Heart right ventricle (tissue), 16 donors: Measurements from ENCODE around the gene PARD3. TPM values are rescaled to one million over a fixed set of nuclear protein-coding genes. Genes with fewer than 3 reads are reported as not detected.

Experiments
- ATAC-seq, 8 donors: fragments of 200-7000 bp; cut with Tn5 transposase; one replicate each; pipeline ENCODE4 v1.9.1; 2020; ENCODE audit warnings: mild to moderate bottlenecking in 8 of 8, moderate library complexity in 8 of 8, moderate number of reproducible peaks in 1 of 8
- DNase-seq, 2 donors: peaks; one replicate each; pipeline ENCODE4 v3.0.0-alpha.2; 2020
- H3K27ac ChIP-seq, 10 donors: fragments of 200-600 bp; sonication (generic) in 2 of 10; one replicate each; pipeline versions ENCODE4 v1.5.0 to v1.8.0; 2020 to 2022; ENCODE audit warnings: mild to moderate bottlenecking in 3 of 10
- H3K27me3 ChIP-seq, 7 donors: fragments of 200-600 bp; one replicate each; pipeline ENCODE4 v1.8.0; 2021 to 2022; ENCODE audit warnings: mild to moderate bottlenecking in 2 of 7
- H3K36me3 ChIP-seq, 9 donors: fragments of 200-600 bp; sonication (generic) in 1 of 9; one replicate each; pipeline versions ENCODE4 v1.5.0 to v1.8.0; 2020 to 2022; ENCODE audit warnings: mild to moderate bottlenecking in 2 of 9
- H3K4me1 ChIP-seq, 9 donors: fragments of 200-600 bp; sonication (generic) in 1 of 9; one replicate each; pipeline versions ENCODE4 v1.5.0 to v1.8.0; 2020 to 2022; ENCODE audit warnings: mild to moderate bottlenecking in 4 of 9
- H3K4me3 ChIP-seq, 10 donors: fragments of 200-600 bp; sonication (generic) in 2 of 10; one replicate each; pipeline versions ENCODE4 v1.5.0 to v1.8.0; 2020 to 2022; ENCODE audit warnings: mild to moderate bottlenecking in 7 of 10, moderate library complexity in 2 of 10
- H3K9me3 ChIP-seq, 11 donors: fragments of 200-600 bp in 10 of 11; sonication (generic) in 2 of 11; one replicate each; pipeline versions ENCODE4 v1.5.0 to v1.8.0; 2013 to 2022; ENCODE audit warnings: mild to moderate bottlenecking in 2 of 11, control low read depth in 1 of 11, moderate library complexity in 1 of 11
- CTCF ChIP-seq, 9 donors: fragments of 200-600 bp; sonication (generic) in 2 of 9; IDR thresholded peaks; one replicate each; pipeline versions ENCODE4 v1.5.0 to v1.8.0; 2021 to 2022; ENCODE audit warnings: antibody characterized with exemption in 9 of 9, mild to moderate bottlenecking in 5 of 9, moderate library complexity in 1 of 9
- WGBS, 2 donors: extraction: QIAGEN DNeasy Blood & Tissue Kit; methylation state at CpG; one replicate each; pipeline ENCODE4 v1.1.7; 2013; ENCODE audit warnings: inconsistent platforms in 1 of 2; 5-methylcytosine and 5-hydroxymethylcytosine counted together
- intact Hi-C, 10 donors: fragments of 100-400 bp; cut with DNase I; formaldehyde crosslinking; loops; one replicate each; pipeline versions ENCODE4 v1.11.1 to v1.14.2; 2022
- polyA plus RNA-seq, 2 donors: library from polyadenylated mRNA; stranded (reverse); fragments of 200-250 nt; gene quantifications; one replicate each; pipeline ENCODE4 v1.2.3, GENCODE V29; 2013
- total RNA-seq, 10 donors: library from RNA; stranded (reverse); fragmentation: NEBNext Ultra II Directional in 3 of 10; extraction: Animal tissue kit (Norgen Biotek cat#: 25700) in 3 of 10; gene quantifications; one replicate each; pipeline versions ENCODE4 v1.2.1 to v1.2.4, GENCODE V29; 2021 to 2023
- donor health status: Arrhythmogenic right ventricular cardiomyopathy.
- donor health status: ischemic (EF 13 %, LVEDD 7.1; RV severe dilation, severe dysfunction).
- donor health status: healthy with polysubstance abuse.
- donor health status: DM: no; HTN: yes; CAD: no.
- donor health status: DM: no; HTN: no; CAD: no.
- donor health status: ischemic (EF 25% LVEDD 6.9; RV normal size, moderate dysfunction).
- donor health status: ischemic (EF 25% LVEDD 5.7; RV mildly dilated, moderate dysfunction).
- donor health status: healthy.
- donor health status: DM: yes; HTN: yes; CAD: no.
- donor health status: Ischemic cardiomyopathy.
- donor health status: ischemic (EF 35%, LVEDD 5.7; RV mildly dilated, moderate dysfunction).
- donor health status: nonischemic (EF 11% LVEDD 7.7; RV severe dilation, severe dysfunction).
- donor health status: DM: yes; HTN: yes; CAD: no.
- donor health status: PGD.
- donor health status: ischemic (EF 29% LVEDD 5.4; RV normal size, mild dysfunction).
- donor health status: nonischemic (EF 23%, LVEDD 6.1; RV moderate dilation, normal function).

PARD3 gene
- total and polyA plus RNA-seq, 12 donors, result 19.7 to 41.8 (median 34.2) TPM

DNA sequence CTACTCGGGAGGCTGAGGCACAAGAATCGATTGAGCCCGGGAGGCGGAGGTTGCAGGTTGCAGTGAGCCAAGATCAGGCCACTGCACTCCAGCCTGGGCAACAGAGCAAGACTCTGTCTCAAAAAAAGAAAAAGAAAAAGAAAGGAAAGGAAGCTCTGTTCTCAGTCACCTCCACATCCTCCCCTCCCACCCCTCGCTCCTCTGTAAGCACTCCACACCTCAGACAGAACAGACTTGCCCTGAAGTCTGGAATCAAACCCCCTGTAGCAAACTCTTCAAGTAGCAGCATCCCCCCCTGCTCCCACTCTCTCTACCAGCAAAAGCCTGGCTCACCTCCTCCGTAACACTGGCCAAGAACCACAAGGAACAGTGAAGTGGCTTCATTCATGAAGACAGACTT lies 66.7 kb downstream of the PARD3 start:
- Histone ChIP-seq H3K27ac (no peak overlapping the region), H3K36me3 (no peaks in the 10 kb centered on the region), H3K27me3 (no peaks in the 10 kb centered on the region), H3K4me1 (peaks cover 1 to 30% (median 16%) of the 10 kb centered on the region in 9 donors), H3K9me3 (no peaks in the 10 kb centered on the region), H3K4me3 (no peak overlapping the region)
- intact Hi-C loops, result no loop called here
- ATAC-seq (no peak), DNase-seq (no peak)
- no peak for TF ChIP-seq CTCF (IDR thresholded peaks at IDR 0.05)
- 94 to 99% methylated on average over 6 of the region's 6 CpGs for WGBS, 2 donors

- ATAC-seq, result no peak
- intact Hi-C loops, result no loop called here
- DNase-seq, result no peak
Measured at GRCh38 chr10:34746094-34746493, 69.0 kb downstream of the PARD3 start.

DNA sequence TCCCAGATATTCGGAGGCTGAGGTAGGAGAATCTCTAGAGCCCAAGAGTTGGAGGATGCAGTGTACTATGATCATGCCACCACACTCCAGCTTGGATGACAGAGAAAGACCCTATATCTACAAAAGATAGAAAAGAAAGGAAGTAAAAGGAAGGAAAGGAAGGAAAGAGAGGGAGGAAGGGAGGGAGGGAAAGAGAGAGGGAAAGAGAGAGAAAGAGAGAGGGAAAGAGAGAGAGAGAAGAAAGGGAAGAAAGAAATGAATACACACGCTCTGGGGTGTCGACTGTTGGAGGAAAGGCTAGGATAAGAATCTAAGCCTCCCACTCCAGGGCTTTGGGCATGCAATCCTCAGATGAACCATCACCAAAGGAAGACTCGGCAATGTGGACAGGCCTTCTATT lies 69.9 kb downstream of the PARD3 start:
- TF ChIP-seq CTCF (IDR thresholded peaks at IDR 0.05), result no peak
- intact Hi-C loops, result no loop called here
- Histone ChIP-seq H3K27me3 (no peaks in the 10 kb centered on the region), H3K4me3 (no peak overlapping the region), H3K27ac (no peak overlapping the region), H3K4me1 (peaks cover 1 to 29% (median 17%) of the 10 kb centered on the region in 9 donors), H3K36me3 (no peaks in the 10 kb centered on the region), H3K9me3 (no peaks in the 10 kb centered on the region)
- no peak for ATAC-seq
- WGBS, 2 donors, result 98 to 99% methylated on average over 4 of the region's 4 CpGs
- no peak for DNase-seq

More at GRCh38 chr10:34746094-34746493, 69.0 kb downstream of the PARD3 start:
- WGBS, 2 donors, result 79 to 88% methylated on average over 4 of the region's 4 CpGs
- Histone ChIP-seq H3K4me1 (peaks cover 0 to 26% (median 13%) of the 10 kb centered on the region in 9 donors), H3K27ac (no peak overlapping the region), H3K36me3 (no peaks in the 10 kb centered on the region), H3K9me3 (no peaks in the 10 kb centered on the region), H3K4me3 (no peak overlapping the region), H3K27me3 (no peaks in the 10 kb centered on the region)
- no peak for TF ChIP-seq CTCF (IDR thresholded peaks at IDR 0.05)

DNA sequence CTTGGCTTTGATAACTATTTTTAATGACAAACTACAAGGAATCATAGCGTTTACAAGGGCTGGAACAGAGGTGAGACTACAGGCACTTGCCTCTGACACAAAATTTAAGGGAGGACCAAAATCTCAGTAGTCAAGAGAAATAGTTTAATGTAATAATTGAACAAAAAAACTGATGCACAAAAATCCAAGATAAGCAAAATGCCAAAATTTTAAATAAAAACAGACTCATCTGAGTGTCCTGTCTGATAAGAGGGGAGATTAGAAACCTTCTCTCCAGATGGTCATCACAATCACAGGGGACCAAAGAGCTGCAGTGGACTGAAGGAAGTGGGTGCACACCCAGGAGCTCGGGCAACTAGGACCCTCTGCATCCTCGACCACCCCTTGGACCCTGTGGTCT lies 70.5 kb downstream of the PARD3 start:
- DNase-seq, result no peak
- peaks cover 6 to 35% (median 24%) of the 10 kb centered on the region in 9 donors for H3K4me1 ChIP-seq

More for the DNA sequence above, 70.5 kb downstream of the PARD3 start:
- no peaks in the 10 kb centered on the region for H3K9me3 ChIP-seq
- 82 to 86% methylated on average over 3 of the region's 3 CpGs for WGBS, 2 donors
- no peaks in the 10 kb centered on the region for H3K36me3 ChIP-seq
- H3K27me3 ChIP-seq, result no peaks in the 10 kb centered on the region
- intact Hi-C loops, result no loop called here
- ATAC-seq, result no peak
- TF ChIP-seq CTCF (IDR thresholded peaks at IDR 0.05), result no peak
- no peak overlapping the region for H3K4me3 ChIP-seq
- H3K27ac ChIP-seq, result peak overlapping the region in 1 of 10 donors; percentile 67
